ENCODE results near the gene EHD1. TPM values are rescaled to one million over a fixed set of nuclear protein-coding genes. Genes with fewer than 3 reads are reported as not detected.
A peak's percentile ranks its signal among the peaks of the same experiment; 100 is the strongest.

EHD1 gene
- 10 to 100 TPM; 31.3 to 94.0 (median 34.5) TPM for polyA plus RNA-seq
- long read RNA-seq, donor 1, full-length matches to known transcripts = 28 of 33 reads
- long read RNA-seq, donor 1, partial matches to known transcripts = 5 of 33 reads
- long read RNA-seq, donor 1, other reads (novel, unspliced or antisense) = 0 of 33 reads
- long read RNA-seq, donor 2, full-length matches to known transcripts = 5 of 5 reads
- long read RNA-seq, donor 2, partial matches to known transcripts = 0 of 5 reads
- long read RNA-seq, donor 2, other reads (novel, unspliced or antisense) = 0 of 5 reads
- long read RNA-seq, donor 3, full-length matches to known transcripts = 11 of 11 reads
- long read RNA-seq, donor 3, partial matches to known transcripts = 0 of 11 reads
- long read RNA-seq, donor 3, other reads (novel, unspliced or antisense) = 0 of 11 reads
- long read RNA-seq, donor 4, full-length matches to known transcripts = 1 of 1 reads
- long read RNA-seq, donor 4, partial matches to known transcripts = 0 of 1 reads
- long read RNA-seq, donor 4, other reads (novel, unspliced or antisense) = 0 of 1 reads
- long read RNA-seq, donor 5, full-length matches to known transcripts = 2 of 2 reads
- long read RNA-seq, donor 5, partial matches to known transcripts = 0 of 2 reads
- long read RNA-seq, donor 5, other reads (novel, unspliced or antisense) = 0 of 2 reads
- long read RNA-seq, donor 6, full-length matches to known transcripts = 12 of 12 reads
- long read RNA-seq, donor 6, partial matches to known transcripts = 0 of 12 reads
- long read RNA-seq, donor 6, other reads (novel, unspliced or antisense) = 0 of 12 reads
- long read RNA-seq, donor 7 = 0 reads
- long read RNA-seq, donor 8, full-length matches to known transcripts = 3 of 3 reads
- long read RNA-seq, donor 8, partial matches to known transcripts = 0 of 3 reads
- long read RNA-seq, donor 8, other reads (novel, unspliced or antisense) = 0 of 3 reads
- long read RNA-seq, donor 9, full-length matches to known transcripts = 2 of 2 reads
- long read RNA-seq, donor 9, partial matches to known transcripts = 0 of 2 reads
- long read RNA-seq, donor 9, other reads (novel, unspliced or antisense) = 0 of 2 reads
- long read RNA-seq, donor 10, full-length matches to known transcripts = 9 of 73 reads
- long read RNA-seq, donor 10, partial matches to known transcripts = 64 of 73 reads
- long read RNA-seq, donor 10, other reads (novel, unspliced or antisense) = 0 of 73 reads

DNA sequence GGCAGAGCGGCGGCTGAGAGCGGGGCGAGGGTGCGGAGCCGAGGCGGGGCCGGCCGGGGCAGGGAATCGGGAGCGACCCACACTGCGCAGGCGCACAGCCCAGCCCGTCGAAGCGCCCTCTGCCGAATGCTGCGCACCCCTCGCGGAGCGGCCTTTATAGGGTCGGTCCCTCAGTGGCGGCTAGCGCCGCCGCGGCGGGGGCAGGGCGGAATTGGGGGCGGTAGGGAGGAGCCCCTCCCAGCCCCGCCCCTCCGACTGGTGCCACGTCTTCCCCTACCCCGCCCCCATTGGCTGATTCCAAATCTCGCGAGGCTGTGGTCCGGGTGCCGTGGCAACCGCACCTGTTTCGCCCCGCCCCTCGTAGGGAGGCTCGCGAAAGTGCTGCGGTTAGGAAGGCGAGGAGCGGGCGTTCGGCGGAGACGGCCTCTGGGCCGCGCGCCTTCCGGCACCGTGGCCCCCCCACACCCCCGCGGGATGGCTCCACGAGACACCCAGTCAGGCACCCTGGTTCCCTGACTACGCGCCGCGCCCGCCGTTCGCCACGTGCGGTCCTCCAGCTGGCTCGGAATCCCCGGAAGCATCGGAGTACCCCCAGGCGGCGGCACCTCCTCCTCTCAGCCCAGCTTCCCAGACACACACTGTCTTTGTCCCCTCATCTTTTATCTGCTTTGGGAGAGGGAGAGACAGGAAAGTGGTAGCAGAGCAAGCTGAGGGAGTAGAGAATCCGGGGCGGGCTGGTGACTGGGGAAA is at the start of gene EHD1:
Gene EHD1 (minus strand): TSS at position 128 of the 750 bp plus-strand sequence. CDS start 157 bp downstream, outside the sequence.
- Histone ChIP-seq H3K27ac (ENCODE audit: low read depth in 1 of 3, low read length in 2 of 3) (peak within 1 kb of the TSS; percentile 91 to 97 (median 93)), H3K4me3 (ENCODE audit: low read depth in 1 of 3, low read length in 3 of 3) (peak within 1 kb of the TSS; percentile 88 to 98 (median 97)), H3K36me3 (ENCODE audit: control insufficient read depth in 3 of 3, insufficient read depth in 2 of 3, low read depth in 1 of 3, low read length in 3 of 3) (peaks cover 0 to 43% (median 0%) of the 10 kb centered on the region in 3 donors), H3K4me1 (ENCODE audit: control insufficient read depth in 3 of 3, insufficient read depth in 2 of 3, low read depth in 1 of 3, low read length in 2 of 3) (peaks cover 3 to 45% (median 8%) of the 10 kb centered on the region in 3 donors), H3K27me3 (ENCODE audit: control insufficient read depth in 3 of 3, insufficient read depth in 3 of 3, low read length in 3 of 3) (no peaks in the 10 kb centered on the region), H3K9me3 (ENCODE audit: control insufficient read depth in 2 of 2, insufficient read depth in 1 of 2, low read depth in 1 of 2, low read length in 1 of 2) (no peaks in the 10 kb centered on the region)
- FAIRE-seq (no peak), DNase-seq (peak; percentile 98 to 99)
- 0 to 1% (median 1%) methylated on average over 45 to 75 of the region's 75 CpGs for WGBS, 3 donors

- no peak overlapping the region for H3K27ac ChIP-seq (ENCODE audit: low read depth in 1 of 3, low read length in 2 of 3)
- peaks cover 0 to 6% (median 0%) of the 10 kb centered on the region in 3 donors for H3K27me3 ChIP-seq (ENCODE audit: control insufficient read depth in 3 of 3, insufficient read depth in 3 of 3, low read length in 3 of 3)
- 86 to 92% (median 90%) methylated on average over 17 to 22 of the region's 22 CpGs for WGBS, 3 donors
- no peaks in the 10 kb centered on the region for H3K9me3 ChIP-seq (ENCODE audit: control insufficient read depth in 2 of 2, insufficient read depth in 1 of 2, low read depth in 1 of 2, low read length in 1 of 2)
- H3K36me3 ChIP-seq (ENCODE audit: control insufficient read depth in 3 of 3, insufficient read depth in 2 of 3, low read depth in 1 of 3, low read length in 3 of 3) = peaks cover 8 to 38% (median 13%) of the 10 kb centered on the region in 3 donors
- no peak overlapping the region for H3K4me3 ChIP-seq (ENCODE audit: low read depth in 1 of 3, low read length in 3 of 3)
- peaks cover 0 to 16% (median 9%) of the 10 kb centered on the region in 3 donors for H3K4me1 ChIP-seq (ENCODE audit: control insufficient read depth in 3 of 3, insufficient read depth in 2 of 3, low read depth in 1 of 3, low read length in 2 of 3)
- no peak for FAIRE-seq
- no peak for DNase-seq
Measured at GRCh38 chr11:64926689-64927088, 48.3 kb upstream of the EHD1 start.

GRCh38 chr11:64925536-64926436 is 47.4 kb upstream of the EHD1 start:
- H3K27me3 ChIP-seq (ENCODE audit: control insufficient read depth in 3 of 3, insufficient read depth in 3 of 3, low read length in 3 of 3) = peaks cover 0 to 6% (median 0%) of the 10 kb centered on the region in 3 donors
- 42 to 66% (median 59%) methylated on average over 16 to 24 of the region's 24 CpGs for WGBS, 3 donors
- peaks cover 3 to 29% (median 7%) of the 10 kb centered on the region in 3 donors for H3K36me3 ChIP-seq (ENCODE audit: control insufficient read depth in 3 of 3, insufficient read depth in 2 of 3, low read depth in 1 of 3, low read length in 3 of 3)
- H3K4me1 ChIP-seq (ENCODE audit: control insufficient read depth in 3 of 3, insufficient read depth in 2 of 3, low read depth in 1 of 3, low read length in 2 of 3) = peaks cover 0 to 16% (median 9%) of the 10 kb centered on the region in 3 donors
- H3K9me3 ChIP-seq (ENCODE audit: control insufficient read depth in 2 of 2, insufficient read depth in 1 of 2, low read depth in 1 of 2, low read length in 1 of 2) = no peaks in the 10 kb centered on the region
- DNase-seq = peak in 1 of 2 donors; percentile 19
- FAIRE-seq = no peak
- H3K4me3 ChIP-seq (ENCODE audit: low read depth in 1 of 3, low read length in 3 of 3) = peak overlapping the region in 2 of 3 donors; percentile 79 to 85
- no peak overlapping the region for H3K27ac ChIP-seq (ENCODE audit: low read depth in 1 of 3, low read length in 2 of 3)

DNA sequence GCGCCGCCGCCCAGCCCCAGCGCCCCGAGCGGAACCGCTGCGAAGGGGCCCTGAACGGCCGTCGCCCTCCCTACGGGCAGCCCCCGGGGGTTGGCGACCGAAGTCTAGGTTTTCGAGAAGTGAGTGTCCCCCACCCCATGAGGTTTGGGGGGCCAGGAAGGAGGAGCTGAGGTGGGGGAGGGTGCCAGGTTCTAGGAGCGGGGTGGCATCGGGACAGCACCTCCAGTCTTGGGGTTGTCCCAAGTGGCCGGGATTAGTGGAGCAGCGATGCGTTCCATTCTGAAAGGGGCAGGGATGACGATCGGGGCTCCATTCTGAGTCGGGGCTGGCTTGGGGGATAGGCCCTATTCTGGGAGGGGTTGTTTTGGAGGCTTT is 46.5 kb upstream of the EHD1 start:
- peak overlapping the region in 1 of 3 donors; percentile 98 for H3K27ac ChIP-seq (ENCODE audit: low read depth in 1 of 3, low read length in 2 of 3)
- DNase-seq = peak in 1 of 2 donors; percentile 31
- peak overlapping the region; percentile 73 to 85 (median 79) for H3K4me3 ChIP-seq (ENCODE audit: low read depth in 1 of 3, low read length in 3 of 3)
- peaks cover 0 to 16% (median 9%) of the 10 kb centered on the region in 3 donors for H3K4me1 ChIP-seq (ENCODE audit: control insufficient read depth in 3 of 3, insufficient read depth in 2 of 3, low read depth in 1 of 3, low read length in 2 of 3)
- peaks cover 0 to 6% (median 0%) of the 10 kb centered on the region in 3 donors for H3K27me3 ChIP-seq (ENCODE audit: control insufficient read depth in 3 of 3, insufficient read depth in 3 of 3, low read length in 3 of 3)
- peaks cover 0 to 22% (median 2%) of the 10 kb centered on the region in 3 donors for H3K36me3 ChIP-seq (ENCODE audit: control insufficient read depth in 3 of 3, insufficient read depth in 2 of 3, low read depth in 1 of 3, low read length in 3 of 3)
- no peak for FAIRE-seq
- 1 to 2% (median 2%) methylated on average over 24 of the region's 24 CpGs for WGBS, 3 donors
- no peaks in the 10 kb centered on the region for H3K9me3 ChIP-seq (ENCODE audit: control insufficient read depth in 2 of 2, insufficient read depth in 1 of 2, low read depth in 1 of 2, low read length in 1 of 2)

DNA sequence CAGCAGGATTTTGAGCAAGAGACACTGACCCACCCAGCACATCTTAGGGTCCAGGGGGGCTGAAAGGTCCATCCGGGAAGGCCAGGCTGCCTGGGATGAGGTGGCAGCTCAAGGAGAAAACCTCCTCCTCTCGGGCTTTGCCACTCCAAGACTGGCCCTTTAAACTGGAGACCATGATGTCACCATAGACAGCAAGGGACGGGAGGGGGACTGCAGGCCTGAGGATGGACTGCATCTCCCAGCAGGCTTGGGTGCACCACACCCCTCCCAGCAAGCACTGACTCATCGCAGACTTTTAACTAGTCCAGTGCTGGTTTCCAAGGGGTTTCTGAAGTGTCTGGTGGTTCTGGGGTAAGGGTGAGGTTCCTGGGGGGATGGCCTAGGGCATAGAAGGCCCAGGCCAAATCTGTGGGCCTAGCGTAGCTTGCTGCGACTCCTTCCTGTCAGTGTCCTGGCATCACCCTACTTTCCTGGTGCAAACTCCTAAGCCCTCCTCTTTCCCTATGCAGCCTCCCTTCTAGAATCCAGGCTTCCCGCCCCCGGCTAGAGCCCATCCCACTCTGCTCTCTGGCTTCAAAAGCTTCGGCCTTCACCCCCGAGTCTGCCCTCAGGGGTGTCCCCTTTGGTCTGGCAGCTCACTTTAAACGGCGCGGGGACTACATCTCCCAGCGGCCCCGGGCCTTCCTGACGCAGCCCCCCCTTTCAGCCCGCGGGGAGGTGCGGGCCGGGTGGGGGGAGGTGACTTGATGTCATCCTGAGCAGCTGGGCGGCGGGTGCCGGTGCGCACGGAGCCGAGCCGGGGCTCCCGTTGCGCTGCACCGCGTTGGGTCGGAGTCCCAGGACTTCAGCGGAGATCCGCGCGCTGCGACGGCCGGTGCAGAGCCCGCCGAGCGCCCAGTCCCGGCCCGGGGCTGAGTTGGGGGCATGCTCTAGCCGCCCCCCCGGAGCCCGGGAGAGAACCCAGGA is 45.8 kb upstream of the EHD1 start, which contains the start of gene PPP2R5B:
Gene PPP2R5B (plus strand): TSS at position 746 of the 966 bp plus-strand sequence. CDS start 1,046 bp downstream, outside the sequence.
- Histone ChIP-seq H3K9me3 (ENCODE audit: control insufficient read depth in 2 of 2, insufficient read depth in 1 of 2, low read depth in 1 of 2, low read length in 1 of 2) (no peaks in the 10 kb centered on the region), H3K36me3 (ENCODE audit: control insufficient read depth in 3 of 3, insufficient read depth in 2 of 3, low read depth in 1 of 3, low read length in 3 of 3) (peaks cover 0 to 19% (median 0%) of the 10 kb centered on the region in 3 donors), H3K4me1 (ENCODE audit: control insufficient read depth in 3 of 3, insufficient read depth in 2 of 3, low read depth in 1 of 3, low read length in 2 of 3) (peaks cover 0 to 16% (median 9%) of the 10 kb centered on the region in 3 donors), H3K27ac (ENCODE audit: low read depth in 1 of 3, low read length in 2 of 3) (peak within 1 kb of the TSS; percentile 79 to 98 (median 92)), H3K4me3 (ENCODE audit: low read depth in 1 of 3, low read length in 3 of 3) (peak within 1 kb of the TSS; percentile 73 to 85 (median 79)), H3K27me3 (ENCODE audit: control insufficient read depth in 3 of 3, insufficient read depth in 3 of 3, low read length in 3 of 3) (peaks cover 0 to 6% (median 0%) of the 10 kb centered on the region in 3 donors)
- 1% methylated on average over 38 to 47 of the region's 47 CpGs for WGBS, 3 donors
- FAIRE-seq (no peak), DNase-seq (peak; percentile 94 to 97)

GRCh38 chr11:64923151-64923661 is 44.8 kb upstream of the EHD1 start:
- H3K4me1 ChIP-seq (ENCODE audit: control insufficient read depth in 3 of 3, insufficient read depth in 2 of 3, low read depth in 1 of 3, low read length in 2 of 3) = peaks cover 0 to 18% (median 9%) of the 10 kb centered on the region in 3 donors
- WGBS, 3 donors = 93 to 96% (median 94%) methylated on average over 11 of the region's 11 CpGs
- no peak overlapping the region for H3K4me3 ChIP-seq (ENCODE audit: low read depth in 1 of 3, low read length in 3 of 3)
- peaks cover 0 to 6% (median 0%) of the 10 kb centered on the region in 3 donors for H3K27me3 ChIP-seq (ENCODE audit: control insufficient read depth in 3 of 3, insufficient read depth in 3 of 3, low read length in 3 of 3)
- FAIRE-seq = no peak
- no peak for DNase-seq
- peak overlapping the region in 1 of 3 donors; percentile 98 for H3K27ac ChIP-seq (ENCODE audit: low read depth in 1 of 3, low read length in 2 of 3)
- H3K36me3 ChIP-seq (ENCODE audit: control insufficient read depth in 3 of 3, insufficient read depth in 2 of 3, low read depth in 1 of 3, low read length in 3 of 3) = peaks cover 0 to 12% (median 0%) of the 10 kb centered on the region in 3 donors
- no peaks in the 10 kb centered on the region for H3K9me3 ChIP-seq (ENCODE audit: control insufficient read depth in 2 of 2, insufficient read depth in 1 of 2, low read depth in 1 of 2, low read length in 1 of 2)
